Measurements from ENCODE around the gene BPIFA2. TPM values are rescaled to one million over a fixed set of nuclear protein-coding genes. Genes with fewer than 3 reads are reported as not detected.

Gene BPIFA2
- total and polyA plus RNA-seq, 2 of the 4 experiments (the other 2 are of a cell fraction): not detected

GRCh38 chr20:33130568-33131061, 37.3 kb upstream of the BPIFA2 start:
- WGBS, 2 experiments (ENCODE audit: extremely low coverage in 2 of 2, insufficient read length in 1 of 2): no CpG with 5 or more reads among the region's 9 CpGs
- H3K9ac ChIP-seq (ENCODE audit: low read depth, low read length): no peak overlapping the region
- no peak overlapping the region for H4K91ac ChIP-seq (ENCODE audit: insufficient read depth, low read depth, low read length)
- H3K14ac ChIP-seq (replicated peaks; ENCODE audit: low read depth, low read length): no peak overlapping the region
- no peak overlapping the region for H3K27ac ChIP-seq (ENCODE audit: insufficient read depth, low read length)
- no peaks in the 10 kb centered on the region for H3K79me1 ChIP-seq (ENCODE audit: low read depth in 1 of 2, low read length in 2 of 2)
- no peaks in the 10 kb centered on the region for H4K20me1 ChIP-seq (ENCODE audit: insufficient read depth, low read length)
- CTCF ChIA-PET: no interaction called here
- H2BK120ac ChIP-seq (ENCODE audit: low read depth, low read length): no peak overlapping the region
- no peak overlapping the region for H2AFZ ChIP-seq (replicated peaks; ENCODE audit: low read length, poor library complexity)
- dilution Hi-C loops (cut with HindIII; ENCODE audit: low sequenced_read_pairs, unreplicated experiment) (no loop called here), in situ Hi-C loops (cut with MboI; ENCODE audit: low sequenced_read_pairs) (no loop called here), intact Hi-C loops (cut with micrococcal nuclease) (no loop called here)
- no peaks in the 10 kb centered on the region for H3K9me3 ChIP-seq (ENCODE audit: control insufficient read depth, insufficient read depth, low read length)
- H2BK15ac ChIP-seq (ENCODE audit: low read depth, low read length): no peak overlapping the region
- H3K4me1 ChIP-seq (ENCODE audit: control insufficient read depth, insufficient read depth, low read length): no peaks in the 10 kb centered on the region
- H3K4me2 ChIP-seq (ENCODE audit: low read depth, low read length): no peak overlapping the region
- no peak overlapping the region for H3K23ac ChIP-seq (ENCODE audit: low read depth, low read length)
- H3K56ac ChIP-seq (ENCODE audit: extremely low read depth, insufficient read depth, low read length): no peak overlapping the region
- TF ChIP-seq ELK1 (IDR thresholded peaks at IDR 0.05; ENCODE audit: borderline replicate concordance, low read depth, low read length): no peak
- no peak for TF ChIP-seq RCOR1 (IDR thresholded peaks at IDR 0.05; ENCODE audit: insufficient replicate concordance, low read length)
- TF ChIP-seq CEBPB (IDR thresholded peaks at IDR 0.05; ENCODE audit: low read depth, low read length): no peak
- TF ChIP-seq MAZ (IDR thresholded peaks at IDR 0.05; ENCODE audit: borderline replicate concordance, low read depth, low read length): no peak
- no peak for TF ChIP-seq MXI1 (IDR thresholded peaks at IDR 0.05; ENCODE audit: borderline replicate concordance, low read depth, low read length)
- no peak for TF ChIP-seq RFX5 (IDR thresholded peaks at IDR 0.05; ENCODE audit: low read depth, low read length)
- TF ChIP-seq MAFK (IDR thresholded peaks at IDR 0.05; ENCODE audit: low read depth, low read length): no peak
- TF ChIP-seq SMC3 (IDR thresholded peaks at IDR 0.05; ENCODE audit: low read depth, low read length): no peak
- no peak for TF ChIP-seq RAD21 (IDR thresholded peaks at IDR 0.05; ENCODE audit: low read length)
- TF ChIP-seq NFE2L2 (IDR thresholded peaks at IDR 0.05; ENCODE audit: low read depth, low read length): no peak
- no peak for TF ChIP-seq FOS (IDR thresholded peaks at IDR 0.05; ENCODE audit: low read depth, low read length)
- TF ChIP-seq, protein P1, sequence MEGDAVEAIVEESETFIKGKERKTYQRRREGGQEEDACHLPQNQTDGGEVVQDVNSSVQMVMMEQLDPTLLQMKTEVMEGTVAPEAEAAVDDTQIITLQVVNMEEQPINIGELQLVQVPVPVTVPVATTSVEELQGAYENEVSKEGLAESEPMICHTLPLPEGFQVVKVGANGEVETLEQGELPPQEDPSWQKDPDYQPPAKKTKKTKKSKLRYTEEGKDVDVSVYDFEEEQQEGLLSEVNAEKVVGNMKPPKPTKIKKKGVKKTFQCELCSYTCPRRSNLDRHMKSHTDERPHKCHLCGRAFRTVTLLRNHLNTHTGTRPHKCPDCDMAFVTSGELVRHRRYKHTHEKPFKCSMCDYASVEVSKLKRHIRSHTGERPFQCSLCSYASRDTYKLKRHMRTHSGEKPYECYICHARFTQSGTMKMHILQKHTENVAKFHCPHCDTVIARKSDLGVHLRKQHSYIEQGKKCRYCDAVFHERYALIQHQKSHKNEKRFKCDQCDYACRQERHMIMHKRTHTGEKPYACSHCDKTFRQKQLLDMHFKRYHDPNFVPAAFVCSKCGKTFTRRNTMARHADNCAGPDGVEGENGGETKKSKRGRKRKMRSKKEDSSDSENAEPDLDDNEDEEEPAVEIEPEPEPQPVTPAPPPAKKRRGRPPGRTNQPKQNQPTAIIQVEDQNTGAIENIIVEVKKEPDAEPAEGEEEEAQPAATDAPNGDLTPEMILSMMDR (conservative IDR thresholded peaks at IDR 0.05; ENCODE audit: low read depth, low read length): no peak
- no peak for TF ChIP-seq BHLHE40 (IDR thresholded peaks at IDR 0.05; ENCODE audit: low read depth, low read length)
- H3K4ac ChIP-seq (ENCODE audit: low read depth, low read length): no peak overlapping the region
- no peak overlapping the region for H3K18ac ChIP-seq (ENCODE audit: low read depth, low read length)
- no peak overlapping the region for H2AK9ac ChIP-seq (replicated peaks; ENCODE audit: low read depth, low read length, poor library complexity)
- no peak for DNase-seq
- H3K27me3 ChIP-seq (ENCODE audit: control insufficient read depth, insufficient read depth, low read length): peaks cover 2% of the 10 kb centered on the region
- no TSS peak for BruUV-seq (replicated peaks)
- no peak overlapping the region for H4K5ac ChIP-seq (ENCODE audit: low read depth, low read length)
- no peak overlapping the region for H2BK5ac ChIP-seq (ENCODE audit: low read depth, low read length, poor library complexity, severe bottlenecking)
- H2AK5ac ChIP-seq (ENCODE audit: low read depth, low read length): no peak overlapping the region
- POLR2A ChIA-PET (ENCODE audit: unreplicated experiment): no interaction called here
- H2BK20ac ChIP-seq (ENCODE audit: low read depth, low read length): no peak overlapping the region
- no peak overlapping the region for H4K8ac ChIP-seq (ENCODE audit: low read depth in 2 of 2, low read length in 2 of 2)
- no peaks in the 10 kb centered on the region for H3K36me3 ChIP-seq (ENCODE audit: control insufficient read depth, insufficient read depth, low read length)
- no peaks in the 10 kb centered on the region for H3K9me1 ChIP-seq (ENCODE audit: insufficient read depth, low read length)
- no peak overlapping the region for H3K4me3 ChIP-seq (ENCODE audit: insufficient read depth, low read depth, low read length)
- no peak for ATAC-seq (ENCODE audit: low read depth)

All from IMR-90 (cell line).